ENCODE results near the gene POP7. TPM values are rescaled to one million over a fixed set of nuclear protein-coding genes. Genes with fewer than 3 reads are reported as not detected.

POP7 gene
- polyA plus RNA-seq, 1 donor from 2014 or later, result 92.1 TPM

GRCh38 chr7:100730136-100730800 is 24.3 kb downstream of the POP7 start:
- TF ChIP-seq EZH2 (IDR thresholded peaks at IDR 0.05; ENCODE audit: borderline replicate concordance, insufficient read depth, low read length, poor library complexity, severe bottlenecking) (no peak), MXI1 (conservative IDR thresholded peaks at IDR 0.05; ENCODE audit: poor library complexity, severe bottlenecking) (no peak), POLR2AphosphoS5 (IDR thresholded peaks at IDR 0.05) (no peak), REST (IDR thresholded peaks at IDR 0.05; ENCODE audit: borderline replicate concordance) (no peak), CTCF (IDR thresholded peaks at IDR 0.05; ENCODE audit: poor library complexity, severe bottlenecking) (no peak), RAD21 (conservative IDR thresholded peaks at IDR 0.05) (no peak), EP300 (conservative IDR thresholded peaks at IDR 0.05; ENCODE audit: poor library complexity, severe bottlenecking) (no peak), TAF1 (IDR thresholded peaks at IDR 0.05; ENCODE audit: low read depth) (no peak), SMC3 (conservative IDR thresholded peaks at IDR 0.05; ENCODE audit: poor library complexity) (no peak)
- Histone ChIP-seq H3K27ac (ENCODE audit: low read length) (no peak overlapping the region), H3K9me2 (ENCODE audit: insufficient read depth, low read length) (no peaks in the 10 kb centered on the region), H3K9ac (ENCODE audit: low read length) (no peak overlapping the region), H2AFZ (ENCODE audit: low read depth, low read length) (no peak overlapping the region), H3K79me2 (replicated peaks; ENCODE audit: insufficient read depth, low read length) (no peaks in the 10 kb centered on the region), H3K27me3 (ENCODE audit: insufficient read depth, low read depth, low read length) (no peaks in the 10 kb centered on the region), H3K4me2 (ENCODE audit: low read length) (no peak overlapping the region), H3K9me3 (ENCODE audit: low read length) (no peaks in the 10 kb centered on the region), H3K36me3 (ENCODE audit: insufficient read depth, low read length) (no peaks in the 10 kb centered on the region), H3K4me3 (ENCODE audit: low read length) (no peak overlapping the region), H4K20me1 (ENCODE audit: insufficient read depth) (no peaks in the 10 kb centered on the region), H3F3A (ENCODE audit: insufficient read depth, low read length, poor library complexity, severe bottlenecking) (no peaks in the 10 kb centered on the region)

GRCh38 chr7:100731937-100732636 is 26.2 kb downstream of the POP7 start:
- no peak overlapping the region for H3K4me3 ChIP-seq (ENCODE audit: low read length)
- H3K79me2 ChIP-seq (replicated peaks; ENCODE audit: insufficient read depth, low read length), result no peaks in the 10 kb centered on the region
- no peaks in the 10 kb centered on the region for H3K9me2 ChIP-seq (ENCODE audit: insufficient read depth, low read length)
- no peaks in the 10 kb centered on the region for H3K9me3 ChIP-seq (ENCODE audit: low read length)
- H3K4me2 ChIP-seq (ENCODE audit: low read length), result no peak overlapping the region
- no peaks in the 10 kb centered on the region for H3F3A ChIP-seq (ENCODE audit: insufficient read depth, low read length, poor library complexity, severe bottlenecking)
- H2AFZ ChIP-seq (ENCODE audit: low read depth, low read length), result no peak overlapping the region
- no peak overlapping the region for H3K27ac ChIP-seq (ENCODE audit: low read length)
- H3K9ac ChIP-seq (ENCODE audit: low read length), result no peak overlapping the region
- H3K27me3 ChIP-seq (ENCODE audit: insufficient read depth, low read depth, low read length), result no peaks in the 10 kb centered on the region
- no peaks in the 10 kb centered on the region for H4K20me1 ChIP-seq (ENCODE audit: insufficient read depth)
- H3K36me3 ChIP-seq (ENCODE audit: insufficient read depth, low read length), result no peaks in the 10 kb centered on the region
- TF ChIP-seq RAD21 (conservative IDR thresholded peaks at IDR 0.05) (no peak), SMC3 (conservative IDR thresholded peaks at IDR 0.05; ENCODE audit: poor library complexity) (no peak), TAF1 (IDR thresholded peaks at IDR 0.05; ENCODE audit: low read depth) (no peak), CTCF (IDR thresholded peaks at IDR 0.05; ENCODE audit: poor library complexity, severe bottlenecking) (no peak), REST (IDR thresholded peaks at IDR 0.05; ENCODE audit: borderline replicate concordance) (no peak), MXI1 (conservative IDR thresholded peaks at IDR 0.05; ENCODE audit: poor library complexity, severe bottlenecking) (no peak), POLR2AphosphoS5 (IDR thresholded peaks at IDR 0.05) (no peak), EP300 (conservative IDR thresholded peaks at IDR 0.05; ENCODE audit: poor library complexity, severe bottlenecking) (no peak), EZH2 (IDR thresholded peaks at IDR 0.05; ENCODE audit: borderline replicate concordance, insufficient read depth, low read length, poor library complexity, severe bottlenecking) (no peak)
